ENCODE measurements around the gene EFL1. TPM values are rescaled to one million over a fixed set of nuclear protein-coding genes. Genes with fewer than 3 reads are reported as not detected.

The EFL1 gene
- total and polyA plus RNA-seq, 2 of the 8 experiments (the other 6 are each of a cell fraction or from before 2014, with no cell fraction given) = 10.8 to 31.5 TPM

GRCh38 chr15:82100111-82100929, 162.2 kb downstream of the EFL1 start:
- CTCF ChIA-PET (ENCODE audit: partially characterized antibody) = interaction anchor here (0.6 to 2.2 kb wide), 9 partner anchors 8 to 939 kb away, joined by 3 to 13 read pairs (median 4); no protein-coding TSS in a partner anchor
- 0 out of 7 replicates have a peak, but pooled peaks cover 0 to 2% (median 0%) of the 10 kb centered on the region in 4 experiments for H3K27me3 ChIP-seq (replicated peaks in 1 of 4; ENCODE audit: control insufficient read depth in 3 of 4, extremely low read depth in 1 of 4, insufficient read depth in 3 of 4, low read length in 3 of 4)
- H3K23ac ChIP-seq (ENCODE audit: insufficient read length) = no peak overlapping the region
- H3K9me3 ChIP-seq (ENCODE audit: insufficient read depth in 2 of 2, low read depth in 1 of 2, low read length in 1 of 2) = no peaks in the 10 kb centered on the region
- no peak overlapping the region for H3K9ac ChIP-seq (replicated peaks in 1 of 4; ENCODE audit: extremely low read depth in 1 of 4, low read depth in 3 of 4, low read length in 3 of 4)
- H3K79me1 ChIP-seq (ENCODE audit: low read depth, low read length) = no peaks in the 10 kb centered on the region
- POLR2A ChIA-PET (ENCODE audit: partially characterized antibody) = interaction anchor here (0.9 kb wide), 1 partner anchor 33 kb away, joined by 3 read pairs; no protein-coding TSS in a partner anchor
- H2BK120ac ChIP-seq (replicated peaks; ENCODE audit: low read depth, low read length) = peak overlapping the region; percentile 1
- H4K8ac ChIP-seq (ENCODE audit: extremely low read depth, insufficient read depth, low read length) = no peak overlapping the region
- no peaks in the 10 kb centered on the region for H3K23me2 ChIP-seq (ENCODE audit: low read depth, low read length)
- H3K18ac ChIP-seq (ENCODE audit: extremely low read depth, low read length) = no peak overlapping the region
- peak overlapping the region; percentile 0; the same call in 1 of the 2 replicates for H2BK12ac ChIP-seq (ENCODE audit: low read depth, low read length)
- H4K5ac ChIP-seq (ENCODE audit: insufficient read length, low read depth, low read length) = no peak overlapping the region
- H2AFZ ChIP-seq (ENCODE audit: low read length) = peak overlapping the region; percentile 22; the same call in 1 of the 2 replicates
- TF ChIP-seq RBBP5 (IDR thresholded peaks at IDR 0.05; ENCODE audit: borderline replicate concordance, low read depth, low read length) = no peak
- no peak for TF ChIP-seq CTBP2 (IDR thresholded peaks at IDR 0.05; ENCODE audit: borderline replicate concordance, insufficient read depth, insufficient read length, low read length)
- no peak for TF ChIP-seq POLR2A (IDR thresholded peaks at IDR 0.05; ENCODE audit: control extremely low read depth in 1 of 2, low read depth in 2 of 2, low read length in 2 of 2)
- TF ChIP-seq JUN (IDR thresholded peaks at IDR 0.05; ENCODE audit: low read depth, low read length) = no peak
- TF ChIP-seq YY1 (IDR thresholded peaks at IDR 0.05; ENCODE audit: low read depth, low read length) = no peak
- no peak for TF ChIP-seq SAP30 (IDR thresholded peaks at IDR 0.05; ENCODE audit: insufficient read depth, insufficient replicate concordance, low read length)
- peak; percentile 64; the same call in 1 of the 2 replicates for TF ChIP-seq MAX (IDR thresholded peaks at IDR 0.05)
- TF ChIP-seq TCF12 (IDR thresholded peaks at IDR 0.05; ENCODE audit: low read depth, low read length) = no peak
- no peak for TF ChIP-seq KDM5A (IDR thresholded peaks at IDR 0.05; ENCODE audit: low read length)
- 0 out of 2 replicates have a peak, but pooled peaks have one; percentile 11 for TF ChIP-seq E2F6 (IDR thresholded peaks at IDR 0.05)
- H2BK20ac ChIP-seq (ENCODE audit: low read length) = no peak overlapping the region
- no peak overlapping the region for H4K91ac ChIP-seq (replicated peaks; ENCODE audit: insufficient read length, low read length)
- H2BK5ac ChIP-seq (ENCODE audit: low read depth, low read length) = no peak overlapping the region; the same call in 1 of the 2 replicates
- H2BK15ac ChIP-seq (ENCODE audit: low read length) = no peak overlapping the region
- H3K4me2 ChIP-seq (ENCODE audit: insufficient read depth in 1 of 2, low read depth in 2 of 2, low read length in 2 of 2) = peak overlapping the region; percentile 9 to 28; a peak in 3 of 4 replicates
- no peaks in the 10 kb centered on the region for H3K79me2 ChIP-seq (ENCODE audit: control insufficient read depth in 1 of 2, insufficient read depth in 2 of 2, low read length in 2 of 2)
- H3K27ac ChIP-seq (ENCODE audit: low read depth, low read length) = no peak overlapping the region
- no peak overlapping the region for H3K14ac ChIP-seq (ENCODE audit: insufficient read length)
- H2AK5ac ChIP-seq (ENCODE audit: low read depth, low read length) = no peak overlapping the region
- H4K20me1 ChIP-seq (replicated peaks in 1 of 2; ENCODE audit: control insufficient read depth in 1 of 2, insufficient read depth in 2 of 2, low read length in 2 of 2) = no peaks in the 10 kb centered on the region
- WGBS, 2 experiments (ENCODE audit: extremely low coverage in 1 of 2, insufficient coverage in 1 of 2, insufficient read length in 1 of 2, insufficient replicate concordance in 2 of 2, low coverage in 1 of 2, low lambda C conversion rate in 2 of 2, missing lambda C conversion rate in 1 of 2) = 65% methylated on average over 12 of the region's 12 CpGs; no CpG with 5 or more reads in 1 of the 2 experiments
- no peak overlapping the region for H3K56ac ChIP-seq (replicated peaks; ENCODE audit: insufficient read length, low read depth, low read length)
- DNase-seq (ENCODE audit: low read depth in 1 of 2, low spot score in 2 of 2) (no peak), FAIRE-seq (no peak)
- H3K36me3 ChIP-seq (ENCODE audit: control insufficient read depth in 2 of 4, insufficient read depth in 4 of 4, low read length in 3 of 4) = no peaks in the 10 kb centered on the region
- H3K4ac ChIP-seq (replicated peaks; ENCODE audit: insufficient read length, low read depth, low read length) = no peak overlapping the region
- peaks cover 2 to 12% (median 7%) of the 10 kb centered on the region in 4 experiments for H3K4me1 ChIP-seq (replicated peaks in 1 of 4; ENCODE audit: control insufficient read depth in 3 of 4, insufficient read depth in 4 of 4, low read length in 3 of 4)
- H3K4me3 ChIP-seq (ENCODE audit: extremely low read depth in 1 of 4, insufficient read depth in 2 of 4, low read depth in 3 of 4, low read length in 4 of 4) = no peak overlapping the region
